AG10803 (cell line): ENCODE measurements around the gene OLIG2.

ENCODE experiments used
- DNase-seq: peaks from one replicate; pipeline ENCODE4 v3.0.0; 2010; ENCODE audit warnings: low read depth
- H3K4me3 ChIP-seq: 2 replicates; pipeline ENCODE4 v1.5.1; 2011; ENCODE audit warnings: mild to moderate bottlenecking, low read length, control low read depth
- TF ChIP-seq, protein P1 (sequence below): conservative IDR thresholded peaks from 2 replicates; pipeline ENCODE4 v1.5.1; 2011; ENCODE audit warnings: mild to moderate bottlenecking, low read length, control low read depth, inconsistent platforms

Gene OLIG2

GRCh38 chr21:33032434-33033047, 6.8 kb downstream of the OLIG2 start:
- no peak overlapping the region for H3K4me3 ChIP-seq
- DNase-seq: no peak
- TF ChIP-seq, protein P1, sequence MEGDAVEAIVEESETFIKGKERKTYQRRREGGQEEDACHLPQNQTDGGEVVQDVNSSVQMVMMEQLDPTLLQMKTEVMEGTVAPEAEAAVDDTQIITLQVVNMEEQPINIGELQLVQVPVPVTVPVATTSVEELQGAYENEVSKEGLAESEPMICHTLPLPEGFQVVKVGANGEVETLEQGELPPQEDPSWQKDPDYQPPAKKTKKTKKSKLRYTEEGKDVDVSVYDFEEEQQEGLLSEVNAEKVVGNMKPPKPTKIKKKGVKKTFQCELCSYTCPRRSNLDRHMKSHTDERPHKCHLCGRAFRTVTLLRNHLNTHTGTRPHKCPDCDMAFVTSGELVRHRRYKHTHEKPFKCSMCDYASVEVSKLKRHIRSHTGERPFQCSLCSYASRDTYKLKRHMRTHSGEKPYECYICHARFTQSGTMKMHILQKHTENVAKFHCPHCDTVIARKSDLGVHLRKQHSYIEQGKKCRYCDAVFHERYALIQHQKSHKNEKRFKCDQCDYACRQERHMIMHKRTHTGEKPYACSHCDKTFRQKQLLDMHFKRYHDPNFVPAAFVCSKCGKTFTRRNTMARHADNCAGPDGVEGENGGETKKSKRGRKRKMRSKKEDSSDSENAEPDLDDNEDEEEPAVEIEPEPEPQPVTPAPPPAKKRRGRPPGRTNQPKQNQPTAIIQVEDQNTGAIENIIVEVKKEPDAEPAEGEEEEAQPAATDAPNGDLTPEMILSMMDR: no peak

GRCh38 chr21:33033094-33033951, 7.6 kb downstream of the OLIG2 start:
- no peak for DNase-seq
- H3K4me3 ChIP-seq: no peak overlapping the region
- TF ChIP-seq, protein P1: no peak

GRCh38 chr21:33033961-33034413, 8.3 kb downstream of the OLIG2 start:
- H3K4me3 ChIP-seq: no peak overlapping the region
- DNase-seq: no peak
- TF ChIP-seq, protein P1: no peak

GRCh38 chr21:33035147-33035546, 9.4 kb downstream of the OLIG2 start:
- H3K4me3 ChIP-seq: no peak overlapping the region
- DNase-seq: no peak
- TF ChIP-seq, protein P1: no peak

- TF ChIP-seq, protein P1: no peak
- no peak overlapping the region for H3K4me3 ChIP-seq
- DNase-seq: peak; percentile 56
Measured at GRCh38 chr21:33036430-33037162, 10.9 kb downstream of the OLIG2 start.

GRCh38 chr21:33037501-33037900, 11.8 kb downstream of the OLIG2 start:
- TF ChIP-seq, protein P1: no peak
- DNase-seq: no peak
- no peak overlapping the region for H3K4me3 ChIP-seq
